ENCODE measurements around the gene RNF123. TPM values are rescaled to one million over a fixed set of nuclear protein-coding genes. Genes with fewer than 3 reads are reported as not detected.

Gene RNF123
- total RNA-seq, 2 experiments from 2014 or later: 50.0 to 58.9 TPM

Other genes starting within 250 kb of the RNF123 start
- 10 to 100 TPM; 17.6 to 17.9 TPM for gene DAG1, start 219.3 kb upstream of the RNF123 start, total RNA-seq
- gene BSN, start 135.1 kb upstream of the RNF123 start, total RNA-seq: under 1 TPM; 0.12 TPM
- gene APEH, start 15.2 kb upstream of the RNF123 start, total RNA-seq: 100 to 1,000 TPM; 150 to 172 TPM
- 1 to 10 TPM; 7.3 to 9.3 TPM for gene MST1, start 83 bp upstream of the RNF123 start, total RNA-seq
- gene AMIGO3, start 30.1 kb downstream of the RNF123 start, total RNA-seq: 1 to 10 TPM in 1 of 2 experiments, under 1 TPM in 1; 0.19 to 1.2 TPM
- gene GMPPB, start 34.4 kb downstream of the RNF123 start, total RNA-seq: 10 to 100 TPM; 46.6 to 47.9 TPM
- 10 to 100 TPM; 38.3 to 41.0 TPM for gene IP6K1, start 97.0 kb downstream of the RNF123 start, total RNA-seq
- under 1 TPM in 1 of 2 experiments, not detected in 1; 0.16 TPM for gene CDHR4, start 110.3 kb downstream of the RNF123 start, total RNA-seq
- gene INKA1, start 113.7 kb downstream of the RNF123 start, total RNA-seq: under 1 TPM; 0.73 to 0.85 TPM
- gene UBA7, start 124.4 kb downstream of the RNF123 start, total RNA-seq: 100 to 1,000 TPM; 149 to 212 TPM
- gene TRAIP, start 167.0 kb downstream of the RNF123 start, total RNA-seq: 10 to 100 TPM; 27.3 to 32.0 TPM
- gene CAMKV, start 180.3 kb downstream of the RNF123 start, total RNA-seq: not detected
- gene MST1R, start 214.3 kb downstream of the RNF123 start, total RNA-seq: 1 to 10 TPM; 1.2 to 2.5 TPM
- 10 to 100 TPM; 13.0 to 15.8 TPM for gene MON1A, start 240.3 kb downstream of the RNF123 start, total RNA-seq

Data from activated CD8-positive, alpha-beta memory T cell treated with anti-CD3 and anti-CD28 coated beads, Interleukin-2, amount 10 ng/mL, durations not matched to agents 7 days and 5 days (primary cell).